Measurements from ENCODE around the gene STX8.

Gene STX8

GRCh38 chr17:9202532-9202931, 373.1 kb downstream of the STX8 start:
- no peak overlapping the region for H3K4me3 ChIP-seq (ENCODE audit: low read depth, low read length)
- no peak for DNase-seq (ENCODE audit: low read depth)
- TF ChIP-seq CTCF (conservative IDR thresholded peaks at IDR 0.05; ENCODE audit: low read depth, low read length), result no peak

- no peak overlapping the region for H3K4me3 ChIP-seq (ENCODE audit: low read depth, low read length)
- no peak for TF ChIP-seq CTCF (conservative IDR thresholded peaks at IDR 0.05; ENCODE audit: low read depth, low read length)
- no peak for DNase-seq (ENCODE audit: low read depth)
Measured at GRCh38 chr17:9200699-9201359, 374.8 kb downstream of the STX8 start.

Measured in choroid plexus epithelial cell (primary cell).